22Rv1 (cell line): ENCODE data around the gene GNAI3.

ENCODE experiments used
- ZFX ChIP-seq: fragments of 450-650 bp; IDR thresholded peaks from 2 replicates; pipeline ENCODE4 v1.6.1; 2017; ENCODE audit warnings: antibody characterized with exemption, borderline replicate concordance
- TF ChIP-seq, protein P1 (sequence below): fragments of 450-650 bp; IDR thresholded peaks from 2 replicates; pipeline ENCODE4 v1.5.1; 2017; ENCODE audit warnings: mild to moderate bottlenecking

- TF ChIP-seq, protein P1, sequence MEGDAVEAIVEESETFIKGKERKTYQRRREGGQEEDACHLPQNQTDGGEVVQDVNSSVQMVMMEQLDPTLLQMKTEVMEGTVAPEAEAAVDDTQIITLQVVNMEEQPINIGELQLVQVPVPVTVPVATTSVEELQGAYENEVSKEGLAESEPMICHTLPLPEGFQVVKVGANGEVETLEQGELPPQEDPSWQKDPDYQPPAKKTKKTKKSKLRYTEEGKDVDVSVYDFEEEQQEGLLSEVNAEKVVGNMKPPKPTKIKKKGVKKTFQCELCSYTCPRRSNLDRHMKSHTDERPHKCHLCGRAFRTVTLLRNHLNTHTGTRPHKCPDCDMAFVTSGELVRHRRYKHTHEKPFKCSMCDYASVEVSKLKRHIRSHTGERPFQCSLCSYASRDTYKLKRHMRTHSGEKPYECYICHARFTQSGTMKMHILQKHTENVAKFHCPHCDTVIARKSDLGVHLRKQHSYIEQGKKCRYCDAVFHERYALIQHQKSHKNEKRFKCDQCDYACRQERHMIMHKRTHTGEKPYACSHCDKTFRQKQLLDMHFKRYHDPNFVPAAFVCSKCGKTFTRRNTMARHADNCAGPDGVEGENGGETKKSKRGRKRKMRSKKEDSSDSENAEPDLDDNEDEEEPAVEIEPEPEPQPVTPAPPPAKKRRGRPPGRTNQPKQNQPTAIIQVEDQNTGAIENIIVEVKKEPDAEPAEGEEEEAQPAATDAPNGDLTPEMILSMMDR: no peak
- no peak for TF ChIP-seq ZFX
Measured at GRCh38 chr1:109610609-109611307, 62.3 kb downstream of the GNAI3 start.
